Stimulated activated CD4-positive, alpha-beta T cell treated with anti-CD3 and anti-CD28 coated beads, Interleukin-1b, Interleukin-23, amount 100 ng/mL, for 1 hour (primary cell): ENCODE measurements around the gene AFF3.
"Not testable (repeated sequence)": the region's sequence is repeated elsewhere in the genome, so short reads cannot be mapped to it uniquely, and the experiment has no call there.

Source experiments
- DNase-seq, 2 donors: peaks; one replicate each; pipeline ENCODE4 v3.0.0-alpha.2; 2020; ENCODE audit warnings: low read depth in 2 of 2

The AFF3 gene

DNA sequence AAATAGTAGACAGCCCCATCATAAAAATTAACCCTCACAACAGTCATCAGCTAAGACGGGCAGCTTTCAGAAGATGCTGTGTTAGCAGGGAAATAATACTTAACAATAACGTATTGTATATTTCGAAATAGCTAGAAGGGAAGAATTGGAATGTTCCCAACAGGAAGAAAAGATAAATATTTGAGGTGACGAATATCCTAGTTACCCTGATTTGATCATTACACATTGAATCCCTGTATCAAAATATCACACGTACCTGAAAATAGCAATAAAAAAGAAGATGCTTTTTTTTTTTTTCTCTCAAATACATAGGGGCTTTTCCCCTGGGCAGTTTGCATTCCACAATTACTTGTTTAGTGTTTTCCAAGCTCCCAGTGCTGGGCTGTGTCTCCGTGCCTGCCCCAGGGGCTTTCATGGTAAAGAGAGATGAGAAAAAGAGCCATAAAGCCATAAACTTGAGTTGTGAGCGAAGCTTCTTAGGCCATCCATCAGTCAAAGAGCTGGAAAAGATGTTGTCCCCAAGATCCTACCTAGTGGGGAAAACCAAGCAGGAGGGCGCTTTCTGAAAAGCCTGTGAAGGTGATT lies 469.5 kb downstream of the AFF3 start:
- DNase-seq = no peak

DNA sequence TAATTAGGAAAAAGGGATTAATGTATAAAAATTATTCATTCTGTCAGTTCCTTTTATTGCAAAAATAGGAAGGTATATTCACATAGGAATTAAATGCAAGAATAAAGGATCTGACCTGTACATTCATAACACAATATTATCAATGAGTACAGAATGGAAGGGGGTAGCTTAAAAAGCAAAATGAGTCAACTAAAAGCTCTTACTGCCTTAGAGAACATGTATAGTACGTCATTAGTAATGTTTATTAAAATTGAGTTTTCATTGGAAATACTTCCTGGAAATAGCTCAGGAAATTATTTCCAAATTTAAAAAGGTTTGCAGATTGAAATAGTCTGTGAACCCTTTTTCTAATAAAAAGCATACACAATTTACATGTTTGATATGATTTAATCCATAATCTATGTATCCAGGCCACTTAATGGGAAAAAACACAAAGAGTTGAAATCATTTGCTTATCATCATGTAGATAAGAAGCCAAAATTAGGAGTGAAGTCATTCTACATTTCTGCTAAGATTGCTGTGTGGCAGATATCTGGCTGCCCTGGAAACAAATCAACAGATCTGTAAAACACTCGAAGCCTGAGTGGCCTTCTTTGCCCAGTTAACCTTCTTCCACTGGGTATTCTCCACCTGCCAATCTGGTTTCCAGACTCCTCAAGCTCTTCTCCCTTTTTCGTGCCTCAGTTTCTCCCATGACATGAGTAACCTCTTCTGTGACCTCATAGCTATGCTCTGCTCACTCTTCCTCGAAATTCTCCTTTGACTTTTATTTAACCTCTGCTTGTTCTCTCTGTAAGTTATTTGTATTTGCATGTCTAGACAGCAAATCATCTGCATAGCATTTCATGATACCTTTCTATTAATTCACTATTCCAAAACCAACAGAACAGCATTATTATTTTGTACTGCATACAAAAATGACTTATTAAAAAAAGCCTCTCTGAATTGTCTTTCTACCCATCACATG lies 471.3 kb downstream of the AFF3 start:
- DNase-seq = no peak

DNA sequence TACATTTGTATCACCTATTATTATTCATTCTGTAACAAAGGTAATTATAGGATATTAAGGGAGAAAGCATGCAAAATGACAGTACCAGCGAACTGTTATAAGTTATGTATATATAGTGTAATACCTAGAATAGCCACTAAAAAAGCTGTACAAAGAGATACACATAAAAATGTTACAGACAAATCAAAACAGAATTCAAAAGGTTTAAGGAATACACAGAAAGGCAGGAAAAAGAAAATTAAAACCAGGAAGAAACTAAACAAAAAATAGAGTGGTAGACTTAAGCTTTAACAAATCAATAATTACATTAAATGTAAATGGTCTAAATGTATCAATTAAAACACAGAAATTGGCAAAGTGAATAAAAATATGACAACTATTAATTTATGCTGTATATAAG lies 476.1 kb downstream of the AFF3 start:
- no peak for DNase-seq

DNA sequence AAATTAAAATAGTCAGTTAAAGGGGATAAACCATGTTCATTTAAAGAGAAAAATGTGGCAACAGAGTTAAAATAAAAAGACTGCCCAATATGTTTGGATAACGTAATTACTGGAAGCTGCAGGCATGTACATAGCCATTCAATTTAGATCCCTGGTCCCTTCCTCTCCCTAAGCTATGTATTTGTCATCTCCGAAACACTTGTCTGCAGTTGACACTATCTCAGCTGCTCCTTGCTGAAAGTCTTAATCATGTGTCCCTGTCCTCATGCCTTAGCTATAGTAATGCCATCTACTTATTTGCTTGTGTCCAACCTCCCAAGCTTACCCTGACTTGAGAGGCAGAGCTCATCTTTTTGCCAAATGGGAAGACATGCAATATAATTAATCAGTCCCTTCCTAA lies 478.7 kb downstream of the AFF3 start:
- no peak for DNase-seq

DNA sequence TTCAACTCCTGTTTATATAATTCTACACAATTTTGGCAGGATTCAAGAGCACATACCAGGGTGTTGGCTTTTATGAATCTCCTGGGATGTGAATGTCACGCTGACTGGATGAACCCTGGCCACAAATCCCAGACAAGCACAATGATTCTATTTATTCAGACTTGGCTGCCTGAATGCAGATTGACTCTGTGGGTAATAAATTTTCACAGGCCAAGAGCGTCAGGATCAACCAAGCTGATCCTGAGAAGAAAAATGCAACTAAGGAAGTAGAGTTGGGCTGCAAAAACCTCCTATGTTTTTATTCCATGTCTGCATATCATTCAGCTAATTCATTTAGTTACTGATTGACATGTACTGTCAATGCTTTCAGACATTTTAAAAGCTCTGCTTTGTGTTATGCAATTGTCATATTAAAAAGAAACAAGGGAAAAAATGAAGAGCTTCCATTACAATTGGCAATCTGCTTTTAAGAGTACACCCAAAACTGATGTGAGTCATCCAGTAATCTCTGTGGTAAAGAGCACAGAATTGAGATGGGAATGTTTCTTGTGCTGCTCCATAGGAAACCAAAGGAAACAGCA lies 479.5 kb downstream of the AFF3 start:
- DNase-seq = no peak

DNA sequence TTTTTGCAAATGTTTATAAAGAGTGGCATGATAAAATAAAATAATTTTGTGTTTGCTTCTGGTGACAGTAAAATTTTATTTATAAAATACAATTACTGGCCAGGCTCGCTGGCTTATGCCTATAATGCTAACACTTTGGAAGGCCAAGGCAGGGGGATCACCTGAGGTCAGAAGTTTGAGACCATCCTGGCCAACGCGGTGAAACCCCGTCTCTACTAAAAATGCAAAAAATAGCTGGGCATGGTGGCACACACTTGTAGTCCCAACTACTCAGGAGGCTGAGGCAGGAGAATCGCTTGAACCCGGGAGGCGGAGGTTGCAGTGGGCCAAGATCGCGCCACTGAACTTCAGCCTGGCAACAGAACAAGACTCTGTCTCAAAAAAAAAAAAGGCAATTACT lies 480.6 kb downstream of the AFF3 start:
- not testable (repeated sequence) for DNase-seq

DNA sequence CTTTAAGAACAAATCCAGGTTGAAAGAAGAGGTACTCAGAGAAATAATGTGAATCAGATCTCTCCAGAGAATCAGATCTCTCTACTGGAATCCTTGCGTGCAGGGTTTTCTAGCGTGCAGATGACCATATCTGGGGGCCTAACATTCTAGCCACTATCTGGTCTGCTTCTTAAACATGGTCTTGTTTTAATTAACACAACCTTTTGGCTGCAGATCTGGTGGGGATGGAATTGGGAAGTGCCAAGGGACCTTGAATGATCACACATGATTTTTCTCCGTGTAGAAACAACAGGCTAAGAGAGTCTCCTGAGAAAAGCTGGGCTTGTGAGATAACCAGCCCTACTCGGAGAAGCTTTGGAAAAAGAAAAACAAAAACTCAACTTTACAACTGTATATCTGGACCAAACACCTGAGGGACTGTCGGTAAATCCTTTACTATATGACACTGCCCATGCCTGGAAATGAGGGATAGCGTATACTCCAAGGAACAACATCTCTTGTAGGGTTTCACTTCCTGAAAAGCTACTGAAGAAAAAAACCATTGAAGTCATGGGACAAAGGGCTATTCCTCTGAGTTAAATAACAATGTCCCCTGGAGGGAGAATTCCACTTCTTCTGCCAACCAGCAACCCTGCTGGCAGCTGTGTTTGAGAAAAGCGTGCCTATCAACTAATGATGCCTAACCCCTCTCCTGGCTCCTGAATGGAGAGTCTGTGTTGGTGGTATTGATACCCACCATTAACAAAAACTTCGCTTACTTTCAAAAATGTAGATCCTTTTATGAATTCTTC lies 481.6 kb downstream of the AFF3 start:
- no peak for DNase-seq

DNA sequence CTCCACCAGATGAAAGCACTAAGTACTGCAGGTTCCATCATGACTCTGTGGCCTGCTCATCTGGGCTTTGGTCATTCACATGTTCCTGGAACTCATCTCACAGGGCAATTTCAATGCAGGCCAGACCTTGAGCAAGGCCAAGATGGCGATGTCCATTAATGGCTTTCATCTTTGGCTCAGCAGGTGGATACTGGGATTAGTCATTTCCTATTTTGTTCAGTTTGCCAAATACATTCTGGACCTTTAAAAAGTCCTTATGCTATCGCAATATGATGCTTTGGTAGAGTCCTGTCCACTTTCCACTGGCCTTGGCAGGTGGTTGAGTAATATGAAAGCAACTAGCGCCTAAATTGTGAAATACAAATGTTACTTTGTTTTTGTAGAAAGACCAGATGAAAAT lies 482.5 kb downstream of the AFF3 start:
- DNase-seq = no peak

DNA sequence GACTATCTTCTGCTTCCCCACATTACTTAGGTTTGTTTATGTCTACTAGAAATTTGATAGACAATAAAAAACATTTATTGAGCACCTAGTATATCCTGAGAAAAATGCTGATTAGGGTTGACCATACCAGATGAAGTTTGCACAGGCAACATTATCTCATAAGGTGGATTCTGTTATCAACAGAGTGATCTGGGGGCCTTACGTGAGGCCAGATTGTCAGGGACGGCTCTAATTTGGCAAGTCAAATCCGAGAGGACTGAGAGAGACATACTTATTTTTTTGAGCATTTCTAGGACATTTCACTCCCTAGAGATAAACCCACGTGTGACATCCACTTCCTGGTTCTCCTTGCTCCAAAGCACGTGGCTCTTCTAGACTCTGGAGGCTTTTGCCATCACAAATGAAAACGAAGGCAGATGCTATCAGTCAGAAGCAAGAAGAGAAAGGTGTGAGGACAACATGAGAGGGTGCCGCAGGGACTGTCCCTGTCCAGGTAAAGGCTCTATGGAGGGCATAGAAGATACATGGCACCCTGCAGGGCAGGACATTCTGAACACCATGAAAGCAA lies 484.6 kb downstream of the AFF3 start:
- DNase-seq = no peak

DNA sequence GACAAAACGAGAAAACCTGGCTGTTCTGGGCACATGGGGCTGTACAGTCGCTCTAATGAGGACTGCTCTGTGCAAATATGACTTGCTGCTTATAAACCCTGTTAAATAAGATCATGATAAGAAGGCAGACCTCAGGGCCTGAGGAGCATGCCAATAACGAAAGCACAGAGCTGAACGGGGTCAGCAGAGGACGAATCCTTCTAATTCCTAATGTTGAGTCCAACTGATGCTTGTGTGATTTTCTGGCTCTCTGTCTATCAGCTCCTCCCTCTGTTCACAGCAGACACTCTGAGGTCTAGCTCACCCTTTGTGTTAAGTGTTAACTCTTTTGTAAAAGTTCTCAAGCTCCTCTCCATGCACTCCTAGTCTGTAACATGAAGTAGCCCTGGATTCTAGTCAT lies 485.4 kb downstream of the AFF3 start:
- DNase-seq = no peak

DNA sequence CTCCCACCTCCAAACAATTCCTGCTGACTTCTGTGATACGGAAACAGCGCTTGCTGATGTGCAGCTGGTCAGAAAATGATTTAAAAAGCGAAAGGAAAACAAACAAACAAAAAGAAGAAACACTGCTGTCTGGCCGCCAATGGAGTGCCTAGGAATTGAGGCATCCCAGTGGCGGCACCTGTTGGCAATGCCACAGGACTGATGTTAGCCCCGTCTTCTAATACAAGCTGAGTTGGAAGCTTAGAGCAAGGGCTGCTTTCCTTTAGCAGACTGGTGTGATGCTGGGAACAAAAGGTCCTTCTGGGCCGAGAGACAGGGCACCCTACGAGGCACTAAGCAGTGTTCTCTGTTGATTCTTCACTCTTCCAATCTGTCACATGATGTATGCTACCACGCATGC lies 489.0 kb downstream of the AFF3 start:
- no peak for DNase-seq

DNA sequence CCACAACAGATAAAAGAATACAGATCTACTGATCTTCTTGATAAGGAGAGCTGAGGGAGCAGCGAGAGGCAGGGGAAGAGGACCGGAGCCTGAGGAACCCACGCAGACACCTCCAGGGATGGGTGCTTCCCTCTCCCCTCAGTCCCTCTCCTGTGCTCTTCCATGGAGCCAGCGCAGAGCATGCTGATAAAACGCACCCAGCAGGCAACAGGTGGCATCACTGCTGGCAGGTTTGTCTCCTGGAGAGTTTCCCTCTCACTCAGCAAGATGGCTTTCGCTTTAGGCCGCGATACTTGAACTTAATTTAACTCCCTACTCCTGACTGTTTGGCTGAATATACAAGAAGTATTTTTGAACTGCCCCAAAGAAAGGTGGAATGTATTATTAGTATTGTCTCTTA lies 489.5 kb downstream of the AFF3 start:
- no peak for DNase-seq

DNA sequence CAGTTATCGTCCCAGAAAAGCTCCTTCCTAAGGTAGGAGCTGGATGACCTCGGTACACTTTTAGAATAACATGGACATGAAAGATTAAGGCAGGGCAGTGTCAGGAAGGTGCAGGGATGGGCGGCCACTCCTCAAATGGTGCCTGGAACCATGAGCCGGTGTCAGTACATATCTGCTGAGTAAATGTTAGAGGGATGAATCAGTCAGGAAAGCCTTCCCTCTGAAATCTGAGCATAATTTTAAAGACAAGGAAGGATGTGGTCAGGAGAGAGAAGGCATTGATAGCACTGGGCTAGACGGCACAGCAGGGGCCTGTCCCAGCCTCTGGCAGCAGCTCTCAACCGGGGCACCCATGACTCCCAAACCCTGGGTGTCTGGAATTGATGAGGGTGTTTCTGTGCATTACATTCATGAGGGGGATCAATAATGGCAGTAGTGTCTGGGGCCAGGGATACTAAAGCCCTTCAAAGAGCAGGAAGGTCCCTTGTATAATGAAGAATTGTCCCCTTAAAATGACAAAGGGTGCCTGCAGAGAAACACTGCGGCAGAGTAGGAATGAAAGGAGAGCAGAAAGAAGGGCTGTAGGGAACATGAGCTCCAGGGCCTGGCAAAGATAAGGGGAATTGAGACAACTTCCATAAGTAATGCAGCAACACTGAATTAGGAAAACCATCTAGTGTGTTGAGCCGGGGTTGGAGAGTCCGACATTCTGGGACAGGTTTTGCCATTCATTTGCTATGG lies 490.3 kb downstream of the AFF3 start:
- no peak for DNase-seq

DNA sequence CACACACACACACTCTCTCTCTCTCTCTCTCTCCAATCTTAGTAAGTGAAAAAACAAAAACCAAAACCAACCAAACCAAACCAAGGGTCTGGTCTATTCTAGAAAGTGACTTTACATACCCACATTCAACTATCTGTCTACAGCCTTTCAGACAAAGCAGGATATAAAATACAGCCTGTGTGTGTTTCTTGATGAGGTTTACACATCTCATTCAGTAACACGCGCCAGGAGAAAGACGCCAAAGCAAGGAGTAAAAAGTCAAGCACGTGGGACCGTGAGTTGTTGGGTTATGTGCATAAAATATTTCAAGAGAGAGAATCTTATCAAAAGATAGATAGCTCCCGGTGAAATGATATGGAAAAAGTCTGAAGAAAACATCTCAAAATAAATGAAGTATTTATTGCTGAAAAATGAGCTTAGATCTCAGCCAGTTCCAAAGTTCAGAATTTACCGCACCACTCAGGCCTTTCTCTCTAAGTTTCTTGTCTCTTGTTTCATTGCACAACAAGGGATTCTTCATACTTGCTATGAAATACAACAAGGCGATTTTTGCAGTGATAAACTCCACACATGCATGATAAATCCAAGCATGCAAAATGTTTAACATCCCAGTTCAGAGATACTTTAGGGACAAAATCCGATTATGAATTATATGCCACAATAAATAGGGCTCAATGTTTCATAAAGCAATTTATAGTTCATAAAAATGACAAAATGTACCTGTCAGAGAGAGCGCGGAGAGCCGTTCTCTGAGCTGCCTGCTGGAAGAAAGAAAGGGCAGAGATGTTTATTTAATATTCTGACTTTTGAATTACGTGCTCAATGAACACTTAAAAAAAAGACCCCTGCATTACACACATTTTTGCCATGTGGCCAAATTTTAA lies 493.2 kb downstream of the AFF3 start:
- DNase-seq = no peak

DNA sequence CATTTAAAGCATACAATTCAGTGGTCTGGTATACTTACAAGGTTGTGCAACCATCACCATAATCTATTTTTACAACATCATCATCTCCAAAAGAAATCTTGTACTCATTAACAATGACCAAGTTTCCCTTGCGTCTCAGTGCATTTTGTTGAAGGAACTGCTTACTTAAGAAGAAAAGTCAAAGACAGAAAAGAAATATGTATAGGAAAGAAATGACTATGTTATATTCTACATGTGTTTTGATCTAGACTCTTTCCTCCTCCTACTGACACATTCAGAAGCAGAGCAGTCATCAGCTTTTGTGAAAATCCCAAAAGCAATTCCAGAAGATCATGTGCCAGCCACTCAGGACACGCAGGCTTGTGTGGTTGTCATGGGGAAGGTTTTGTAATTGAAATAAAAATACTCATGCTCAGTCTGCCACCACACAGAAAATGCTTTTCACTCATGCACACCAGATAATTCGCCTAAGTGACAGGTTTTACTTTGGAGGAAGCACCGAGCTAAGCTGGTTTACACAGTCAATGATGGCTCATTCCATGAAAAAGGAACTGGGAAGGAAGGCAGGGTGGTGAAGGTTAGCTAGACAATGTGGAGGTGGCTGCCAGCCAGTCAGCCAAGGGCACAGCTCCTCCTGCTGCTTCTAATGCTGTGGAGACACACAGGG lies 494.1 kb downstream of the AFF3 start:
- no peak for DNase-seq

DNA sequence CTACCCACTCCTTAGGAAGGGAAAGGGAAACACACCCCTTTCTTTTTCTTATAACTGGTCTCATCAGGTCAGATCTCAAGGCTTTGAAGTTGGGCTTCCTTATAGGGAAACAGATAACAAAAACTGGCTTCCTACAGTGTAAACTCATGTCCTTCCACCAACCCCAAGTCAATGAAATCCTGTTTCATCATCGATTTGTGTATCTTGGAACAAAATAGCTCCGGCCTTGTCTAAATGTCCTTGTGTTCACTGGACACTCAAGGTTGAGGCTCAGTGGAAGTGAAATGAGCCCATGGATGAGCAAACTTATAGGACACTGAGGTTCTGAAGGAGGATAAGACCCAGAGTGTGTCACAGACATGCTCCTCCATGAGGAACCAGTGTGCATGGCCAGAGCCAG lies 496.4 kb downstream of the AFF3 start:
- no peak for DNase-seq

DNA sequence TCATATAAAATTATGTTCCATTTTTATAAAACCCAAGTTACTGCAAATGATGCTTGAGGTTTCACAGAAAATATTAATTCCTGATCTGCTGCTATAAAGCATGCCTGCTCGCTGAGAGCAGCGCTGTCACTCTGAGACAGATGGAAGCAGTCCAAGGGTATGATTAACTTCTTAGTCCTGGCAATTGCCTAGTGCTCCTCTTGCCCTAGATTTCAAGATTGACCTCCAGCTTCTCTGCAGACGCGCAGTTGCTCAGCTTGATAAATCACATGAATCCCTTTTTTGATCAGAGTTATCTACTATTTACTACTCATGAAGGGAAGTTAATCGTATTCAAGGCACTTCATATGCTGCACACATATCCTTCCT lies 498.0 kb downstream of the AFF3 start:
- DNase-seq = no peak

DNA sequence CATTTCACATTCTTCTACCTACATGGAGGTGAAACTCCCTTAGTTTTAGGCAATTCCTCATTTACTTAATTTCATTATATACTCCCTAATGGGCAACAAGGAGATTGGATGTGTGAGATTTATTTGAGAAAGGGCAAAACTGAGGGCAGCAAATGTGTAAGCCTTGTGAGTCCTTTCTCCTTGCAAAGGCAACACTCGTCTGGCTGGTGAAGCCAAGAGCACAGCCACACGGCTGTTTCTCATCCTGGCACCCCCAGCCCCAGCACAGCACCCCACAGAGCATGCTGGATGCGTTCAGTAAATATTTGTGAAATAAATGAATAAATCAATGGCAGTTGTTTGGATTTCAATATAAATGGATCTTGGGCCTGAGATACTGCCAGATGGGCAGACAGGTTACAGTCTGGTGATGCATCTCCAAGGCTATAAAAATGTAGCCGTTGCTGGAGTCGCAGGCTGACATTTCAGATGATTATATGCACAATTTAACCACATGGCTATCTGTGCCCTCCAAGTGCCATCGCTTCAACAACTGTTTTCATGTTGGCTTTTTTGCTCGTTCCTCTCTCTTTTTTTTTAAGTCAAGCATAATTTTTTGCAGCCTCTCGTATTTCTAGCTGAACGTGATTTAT lies 498.5 kb downstream of the AFF3 start:
- DNase-seq = no peak

DNA sequence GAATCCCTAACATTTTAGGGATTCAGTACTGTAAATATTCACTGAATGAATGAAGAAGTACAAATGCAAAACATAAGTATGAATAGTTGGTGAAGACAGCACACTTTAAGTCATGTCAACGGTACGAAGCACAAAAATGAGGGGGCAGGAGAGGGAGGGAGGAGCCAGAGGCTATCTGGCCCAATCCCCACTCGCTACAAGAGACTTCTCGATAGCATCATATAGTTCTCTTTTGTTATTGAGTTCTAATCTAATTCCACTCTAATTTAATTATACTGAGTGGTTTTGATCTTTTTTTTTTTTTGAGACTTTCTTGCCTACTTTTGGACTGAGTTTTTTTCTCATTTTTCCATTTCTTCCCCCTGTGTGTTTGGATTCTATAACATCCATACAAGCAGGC lies 500.4 kb downstream of the AFF3 start:
- DNase-seq = no peak
